HG02798 (cell line): ENCODE data around the gene SPRYD4.
"Not testable (repeated sequence)": the region's sequence is repeated elsewhere in the genome, so short reads cannot be mapped to it uniquely, and the experiment has no call there.

Experiments
- ATAC-seq: cut with Tn5 transposase; IDR thresholded peaks from one replicate; pipeline ENCODE4 v1.9.1; 2021; ENCODE audit warnings: mild to moderate bottlenecking; ENCODE audit not compliant: unreplicated experiment, poor library complexity

The SPRYD4 gene

DNA sequence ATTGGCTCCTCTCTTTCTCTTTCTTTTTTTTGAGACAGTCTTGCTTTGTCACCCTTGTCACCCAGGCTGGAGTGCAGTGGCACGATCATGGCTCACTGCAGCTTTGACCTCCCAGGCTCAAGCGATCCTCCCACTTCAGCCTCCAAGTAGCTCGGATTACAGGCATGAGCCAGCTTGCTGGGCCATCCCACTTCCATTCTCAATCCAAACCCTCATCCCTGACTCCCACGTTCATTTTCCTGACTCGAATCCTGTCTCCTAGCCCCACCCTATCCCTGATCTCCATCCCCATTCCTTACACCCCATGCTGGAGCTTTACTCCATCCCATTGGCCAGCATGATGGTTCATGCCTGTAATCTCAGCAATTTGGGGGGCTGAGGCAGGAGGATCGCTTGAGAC is 7.8 kb downstream of the SPRYD4 start:
- ATAC-seq: no peak

GRCh38 chr12:56476972-56477432 is 8.6 kb downstream of the SPRYD4 start:
- ATAC-seq: no peak

GRCh38 chr12:56477521-56478225 is 9.3 kb downstream of the SPRYD4 start:
- no peak for ATAC-seq

DNA sequence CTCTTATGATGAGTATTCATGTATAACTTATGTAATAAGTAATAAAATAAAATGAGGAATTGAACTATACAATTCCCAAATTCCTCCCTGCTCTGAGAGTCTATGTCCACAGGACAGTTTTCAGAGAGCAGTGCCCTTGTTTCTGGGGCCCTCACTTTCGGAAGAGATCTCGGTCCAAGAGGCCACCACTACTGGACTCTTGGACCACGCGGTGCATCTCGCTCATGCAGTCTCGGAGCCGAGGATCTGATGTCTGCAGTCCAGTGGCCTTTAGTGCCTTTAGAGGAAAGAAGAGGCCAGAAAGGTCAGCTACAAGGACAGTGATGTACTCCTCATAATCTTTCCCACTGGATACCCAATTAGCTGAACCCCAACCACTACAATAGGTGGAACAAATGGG is 11.2 kb downstream of the SPRYD4 start:
- ATAC-seq: no peak

DNA sequence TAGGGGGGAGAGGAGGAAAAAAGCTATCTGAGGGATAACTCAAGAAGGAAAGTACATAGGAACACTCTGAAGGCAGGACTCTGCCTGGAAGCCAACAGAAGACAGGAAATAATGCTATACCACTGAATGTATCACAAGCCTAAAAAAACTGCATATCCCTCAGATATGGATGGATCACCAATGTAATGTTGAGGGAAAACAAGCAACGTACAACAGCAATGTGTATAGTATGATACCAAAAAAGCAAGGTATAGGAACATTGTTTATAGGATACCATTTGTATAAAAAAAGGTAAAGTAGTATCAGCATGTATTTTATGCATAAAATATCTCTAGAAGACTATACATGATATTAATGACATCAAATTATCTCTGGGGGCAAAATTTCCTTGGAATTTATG is 16.2 kb downstream of the SPRYD4 start:
- no peak for ATAC-seq

DNA sequence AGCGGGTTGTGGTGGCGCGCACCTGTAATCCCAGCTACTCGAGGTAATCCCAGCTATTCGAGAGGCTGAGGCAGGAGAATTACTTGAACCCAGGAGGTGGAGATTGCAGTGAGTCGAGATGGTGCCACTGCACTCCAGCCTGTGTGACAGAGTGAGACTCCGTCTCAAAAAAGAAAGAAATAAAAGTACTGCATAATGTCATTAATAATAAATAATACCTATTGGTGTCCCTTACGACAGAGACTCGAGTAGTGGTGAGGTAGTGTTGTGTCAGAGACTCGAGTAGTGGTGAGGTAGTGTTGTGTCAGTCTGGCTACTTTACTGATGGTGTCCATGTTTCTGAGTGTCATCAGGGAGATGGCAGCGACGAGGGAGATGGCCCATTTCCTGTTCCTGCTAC is 18.3 kb downstream of the SPRYD4 start:
- ATAC-seq: no peak

DNA sequence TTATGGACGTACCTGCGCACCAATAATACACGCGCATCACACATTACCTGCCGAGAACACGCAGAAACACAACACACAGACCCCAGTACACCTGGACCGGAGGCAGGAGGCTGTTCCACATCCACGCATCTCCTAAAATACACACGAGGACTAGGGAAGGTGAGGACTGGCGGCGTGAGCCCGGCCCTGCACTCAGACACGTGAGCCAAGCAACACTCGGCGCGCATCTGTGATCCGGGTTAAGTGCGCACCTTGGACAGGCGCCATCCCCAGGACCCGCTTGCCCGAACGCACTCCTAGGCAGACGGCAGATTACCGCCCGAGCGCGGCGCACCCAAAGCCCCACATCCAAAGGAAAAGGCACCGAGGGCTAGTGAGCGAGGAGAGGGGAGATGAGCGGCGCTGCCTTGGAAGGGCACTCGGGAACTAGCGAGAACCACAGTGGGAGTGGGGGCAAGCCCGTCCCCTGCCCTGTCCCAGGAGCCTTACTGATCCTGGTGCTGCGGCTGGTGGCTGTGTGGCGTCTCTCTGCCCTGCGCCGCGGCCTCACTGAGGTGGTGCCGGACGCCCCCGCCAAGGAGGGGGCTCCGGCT is 19.2 kb downstream of the SPRYD4 start:
- ATAC-seq: peak; percentile 26

DNA sequence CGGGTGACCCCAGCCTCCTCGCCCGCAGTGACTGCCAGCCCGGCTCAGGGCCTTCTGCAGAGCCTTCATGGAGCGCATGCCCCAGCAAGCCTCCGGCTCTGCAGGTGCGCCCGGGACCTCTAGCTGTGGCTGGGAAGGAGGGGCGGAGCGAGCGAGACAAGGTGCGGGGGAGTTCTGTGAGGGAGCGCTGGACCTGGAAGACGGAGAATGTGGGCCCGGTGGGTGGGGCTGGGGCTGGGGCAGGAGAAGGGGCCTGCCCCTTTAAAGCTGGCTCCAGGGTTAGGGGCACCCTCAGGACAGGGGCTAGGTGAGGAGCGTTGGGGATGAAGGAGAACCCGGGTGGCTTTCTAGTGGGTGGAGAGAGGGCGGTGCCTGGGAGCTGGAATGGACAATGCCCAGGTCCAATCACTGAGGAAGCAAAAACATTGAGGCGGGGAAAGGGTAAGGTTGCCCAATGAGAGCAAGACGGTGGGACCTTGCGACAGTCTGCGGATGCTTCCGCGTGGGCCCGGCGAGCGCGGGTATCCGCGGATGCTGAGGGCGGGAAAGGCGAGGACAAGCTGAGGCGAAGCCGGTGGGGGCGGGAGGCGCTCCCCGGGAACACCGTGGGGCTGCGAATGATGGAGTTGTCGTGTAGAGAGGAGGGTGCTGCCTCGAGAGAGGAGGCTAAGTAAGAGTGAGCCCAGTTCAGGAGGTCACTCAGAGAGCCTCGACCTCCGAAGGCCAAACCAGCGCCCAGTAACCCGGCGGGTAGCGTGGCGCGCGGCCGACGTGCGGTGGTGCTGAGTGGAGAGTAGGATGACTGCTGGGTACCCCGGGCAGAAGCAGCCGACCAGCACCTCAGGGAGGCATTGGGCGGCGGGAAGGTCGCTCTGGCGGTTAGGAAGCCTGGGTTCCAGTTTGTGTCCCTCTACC is 19.9 kb downstream of the SPRYD4 start, which contains the start of gene GLS2:
GLS2 (minus strand) TSS at position 121 of the 915 bp plus-strand sequence; CDS start at position 78, 43 bp downstream.
- ATAC-seq: peak; percentile 93

- no peak for ATAC-seq
Measured at GRCh38 chr12:56490360-56490759, 22.0 kb downstream of the SPRYD4 start.

DNA sequence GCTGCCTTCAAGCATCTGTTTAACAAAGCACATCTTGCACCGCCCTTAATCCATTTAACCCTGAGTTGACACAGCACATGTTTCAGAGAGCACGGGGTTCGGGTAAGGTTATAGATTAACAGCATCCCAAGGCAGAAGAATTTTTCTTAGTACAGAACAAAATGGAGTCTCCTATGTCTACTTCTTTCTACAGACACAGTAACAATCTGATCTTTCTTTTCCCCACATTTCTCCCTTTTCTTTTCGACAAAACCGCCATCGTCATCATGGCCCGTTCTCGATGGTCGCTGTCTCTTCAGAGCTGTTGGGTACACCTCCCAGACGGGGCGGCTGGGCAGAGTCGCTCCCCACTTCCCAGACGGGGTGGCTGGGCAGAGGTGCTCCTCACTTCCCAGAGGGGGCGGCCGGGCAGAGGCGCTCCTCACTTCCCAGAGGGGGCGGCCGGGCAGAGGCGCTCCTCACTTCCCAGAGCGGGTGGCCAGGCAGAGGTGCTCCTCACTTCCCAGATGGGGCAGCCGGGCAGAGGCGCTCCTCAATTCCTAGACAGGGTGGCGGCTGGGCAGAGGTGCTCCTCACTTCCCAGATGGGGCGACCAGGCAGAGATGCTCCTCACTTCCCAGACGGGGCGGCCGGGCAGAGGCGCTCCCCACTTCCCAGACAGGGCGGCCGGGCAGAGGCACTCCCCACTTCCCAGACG is 25.2 kb downstream of the SPRYD4 start:
- not testable (repeated sequence) for ATAC-seq

- not testable (repeated sequence) for ATAC-seq
Measured at GRCh38 chr12:56494106-56494415, 25.7 kb downstream of the SPRYD4 start.

DNA sequence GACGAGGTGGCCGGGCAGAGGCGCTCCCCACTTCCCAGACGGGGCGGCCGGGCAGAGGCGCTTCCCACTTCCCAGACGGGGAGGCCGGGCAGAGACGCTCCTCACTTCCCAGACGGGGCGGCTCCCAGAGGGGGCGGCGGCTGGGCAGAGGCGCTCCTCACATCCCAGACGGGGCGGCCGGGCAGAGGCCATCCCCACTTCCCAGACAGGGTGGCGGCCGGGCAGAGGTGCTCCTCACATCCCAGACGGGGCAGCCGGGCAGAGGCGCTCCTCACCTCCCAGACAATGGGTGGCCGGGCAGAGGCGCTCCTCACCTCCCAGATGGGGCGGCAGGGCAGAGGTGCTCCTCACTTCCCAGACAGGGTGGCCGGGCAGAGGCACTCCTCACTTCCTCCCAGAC is 26.1 kb downstream of the SPRYD4 start:
- ATAC-seq: not testable (repeated sequence)

- not testable (repeated sequence) for ATAC-seq
Measured at GRCh38 chr12:56496704-56497103, 28.3 kb downstream of the SPRYD4 start.

DNA sequence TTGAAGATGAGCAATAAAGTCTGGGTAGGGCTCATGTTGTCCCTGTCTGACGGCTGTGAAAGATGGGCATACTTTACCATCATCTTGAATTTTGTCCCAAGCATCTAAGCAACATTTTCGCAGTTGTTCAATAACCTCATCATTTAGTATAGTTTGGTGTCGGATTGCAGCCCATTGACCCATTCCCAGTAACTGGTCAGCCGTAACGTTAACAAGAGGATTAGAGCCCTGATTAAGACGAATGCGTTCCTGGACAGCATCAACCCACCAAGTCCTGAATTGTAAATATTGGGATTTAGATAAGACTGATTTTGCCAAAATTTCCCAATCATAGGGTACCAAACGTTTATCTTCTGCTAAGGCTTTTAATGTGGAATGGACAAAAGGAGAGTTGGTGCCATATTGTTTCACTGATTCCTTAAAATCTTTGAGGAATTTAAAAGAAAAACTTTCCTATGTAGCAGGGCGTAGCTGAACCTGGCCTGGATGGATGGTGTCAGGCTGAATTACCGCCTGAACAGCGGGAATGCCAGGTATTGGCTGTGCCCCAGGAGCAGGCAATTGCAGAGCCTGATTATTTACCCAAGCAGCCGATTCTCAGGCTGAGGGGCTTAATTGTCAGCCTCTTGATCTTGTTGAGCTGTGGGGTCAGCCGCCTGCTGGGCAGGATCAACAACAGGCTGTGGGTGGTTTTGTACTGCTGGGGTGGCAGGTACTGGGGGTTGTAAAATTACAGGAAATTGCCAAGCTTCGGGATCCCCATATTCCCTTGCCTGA is 29.9 kb downstream of the SPRYD4 start:
- not testable (repeated sequence) for ATAC-seq

GRCh38 chr12:56499452-56499851 is 31.1 kb downstream of the SPRYD4 start:
- ATAC-seq: not testable (repeated sequence)

DNA sequence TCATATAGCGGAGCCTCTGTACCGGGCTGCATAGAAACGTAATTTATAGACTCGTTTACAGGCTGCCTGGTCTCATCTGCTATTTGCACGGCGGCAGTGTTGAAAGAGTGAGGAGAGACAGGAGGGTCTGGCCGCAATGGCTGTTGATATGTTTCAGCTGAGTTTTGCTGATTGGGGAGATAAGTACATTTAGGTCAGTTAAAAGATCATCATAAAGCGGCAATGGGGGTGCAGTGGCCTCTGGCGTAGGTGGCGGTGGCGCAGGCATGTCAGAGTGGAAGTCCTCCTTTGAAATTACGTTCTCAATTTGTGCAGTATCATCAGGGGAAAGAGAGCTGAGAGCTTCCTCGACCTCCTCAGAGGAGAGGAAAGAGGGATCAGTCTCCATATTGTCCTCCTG is 31.5 kb downstream of the SPRYD4 start:
- not testable (repeated sequence) for ATAC-seq

GRCh38 chr12:56510786-56511185 is 42.4 kb downstream of the SPRYD4 start:
- no peak for ATAC-seq

- not testable (repeated sequence) for ATAC-seq
Measured at GRCh38 chr12:56514014-56514318, 45.6 kb downstream of the SPRYD4 start.

GRCh38 chr12:56517854-56518253 is 49.5 kb downstream of the SPRYD4 start:
- ATAC-seq: no peak

GRCh38 chr12:56518570-56518969 is 50.2 kb downstream of the SPRYD4 start:
- ATAC-seq: no peak
